GM21381 (cell line): ENCODE data around the gene EEA1.

ENCODE experiments used
- ATAC-seq: cut with Tn5 transposase; IDR thresholded peaks from one replicate; pipeline ENCODE4 v1.9.1; 2021; ENCODE audit warnings: mild to moderate bottlenecking, moderate library complexity; ENCODE audit not compliant: unreplicated experiment

The EEA1 gene

DNA sequence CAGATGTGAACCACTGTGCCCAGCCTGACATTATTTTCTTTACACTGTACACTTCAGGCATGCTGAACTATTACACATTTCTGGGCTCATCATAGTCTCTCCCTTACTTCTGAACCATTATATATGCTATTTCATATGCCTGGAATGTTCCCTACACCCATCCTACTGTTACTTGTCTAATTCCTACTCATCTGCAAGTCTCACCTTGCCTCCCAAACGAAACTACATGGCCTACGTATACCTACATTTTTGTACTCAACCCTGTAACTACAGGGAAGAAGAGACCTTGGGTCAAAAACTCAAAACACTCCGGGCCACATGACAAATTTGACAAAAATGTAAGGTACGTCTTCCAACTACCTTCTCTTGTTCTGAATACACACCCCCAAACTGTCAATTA lies 9.5 kb upstream of the EEA1 start:
- ATAC-seq: no peak

DNA sequence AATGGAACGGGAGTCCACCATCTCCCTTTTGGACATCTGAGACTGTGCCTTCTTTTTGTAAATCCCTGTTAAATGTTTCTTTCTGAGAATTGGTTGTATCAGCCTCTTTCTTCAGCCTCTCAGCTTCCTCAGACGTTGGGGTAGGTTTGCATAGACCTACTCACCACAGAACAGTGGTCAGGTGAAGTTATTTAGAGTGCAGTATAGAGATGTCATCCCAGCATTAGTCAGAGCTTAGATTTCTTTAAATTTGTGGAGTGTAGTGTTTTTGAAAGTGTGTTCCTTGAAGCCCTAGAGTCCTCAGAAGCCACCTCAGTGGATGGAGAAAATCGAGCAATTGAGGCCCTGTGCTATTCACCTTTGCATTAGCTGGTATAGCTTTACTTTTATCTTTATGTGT lies 8.9 kb upstream of the EEA1 start:
- peak; percentile 56 for ATAC-seq

DNA sequence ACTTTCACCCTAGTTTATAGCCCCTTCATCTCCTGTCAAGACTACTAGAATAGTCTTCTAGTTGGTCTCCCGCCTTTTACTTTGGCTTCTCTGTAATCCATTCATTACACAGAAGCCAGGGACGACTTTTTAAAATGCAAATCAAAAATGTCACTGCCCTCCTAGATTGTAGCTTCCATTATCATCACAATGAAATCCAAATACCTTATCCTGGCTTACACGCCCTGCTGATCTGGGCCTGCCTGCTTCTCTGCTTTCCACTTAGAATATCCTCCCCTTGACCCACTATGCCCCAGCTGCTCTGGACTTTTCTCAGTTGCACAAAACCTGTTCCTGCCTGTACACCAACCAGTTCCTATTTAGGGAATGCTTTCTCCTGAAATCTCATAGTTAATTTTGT lies 4.5 kb upstream of the EEA1 start:
- ATAC-seq: no peak

DNA sequence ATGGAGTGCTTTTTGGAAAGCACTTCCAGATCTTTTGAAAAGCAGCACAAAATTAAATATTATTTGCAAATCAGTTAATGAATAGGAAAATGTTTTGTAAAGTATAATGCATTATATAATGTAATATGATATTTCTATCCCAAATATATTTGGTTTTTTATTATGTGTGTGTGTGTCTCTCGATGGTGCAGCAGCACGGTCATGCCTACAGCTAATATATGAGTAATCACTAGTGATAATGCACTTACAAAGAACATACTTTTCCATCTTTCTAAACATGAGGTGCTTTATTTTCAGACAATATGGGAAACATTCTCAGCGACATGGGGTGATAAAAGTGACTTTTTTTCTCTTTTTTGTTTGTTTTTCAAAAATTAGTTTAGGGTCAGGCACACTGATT lies 1.3 kb upstream of the EEA1 start:
- ATAC-seq: no peak

DNA sequence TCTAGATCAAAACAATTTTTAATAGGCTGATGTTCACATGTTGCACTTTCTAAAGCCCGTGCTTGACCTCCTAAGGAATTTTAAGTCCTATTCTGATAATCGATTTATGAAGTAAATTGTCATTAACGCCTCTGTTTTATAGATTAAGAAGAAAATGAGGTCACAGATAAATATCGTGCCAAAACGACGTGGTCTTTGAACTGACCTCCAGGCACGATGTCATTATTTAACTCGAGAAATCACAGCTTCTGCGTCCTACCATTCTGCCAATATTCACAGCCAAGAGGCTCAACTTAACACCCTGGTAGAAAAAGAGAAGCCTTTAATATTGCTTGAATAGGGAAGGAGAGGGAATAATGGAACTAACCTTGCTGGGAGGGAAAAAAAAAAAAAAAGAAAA lies 888 bp upstream of the EEA1 start:
- no peak for ATAC-seq

DNA sequence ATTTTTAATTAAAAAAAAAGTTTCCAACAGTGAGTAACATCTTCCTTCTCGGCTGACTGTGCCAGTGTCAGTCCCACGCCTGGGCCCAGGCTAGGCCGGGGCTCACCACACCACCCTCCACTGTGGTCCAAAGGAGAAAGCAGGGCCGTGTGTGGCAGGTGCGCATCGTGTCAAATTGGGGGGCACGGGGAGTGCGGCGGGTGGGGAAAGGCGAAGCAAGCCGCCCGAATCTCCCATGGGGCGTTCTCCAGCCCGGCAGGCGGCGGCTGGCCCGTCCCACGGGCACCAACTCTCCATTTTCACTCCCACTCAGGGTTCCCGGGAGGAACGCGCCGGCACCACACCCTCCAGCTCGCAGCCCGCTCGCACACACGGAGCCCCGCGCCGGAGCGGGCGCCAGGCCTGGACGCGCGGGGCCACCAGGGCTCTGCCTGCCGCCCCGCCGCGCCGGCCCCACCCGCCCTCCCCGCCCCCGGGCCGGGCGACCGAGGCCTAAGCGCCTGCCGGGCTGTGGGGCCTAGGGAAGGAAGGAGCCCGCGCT lies 604 bp downstream of the EEA1 start:
- peak; percentile 2 for ATAC-seq

DNA sequence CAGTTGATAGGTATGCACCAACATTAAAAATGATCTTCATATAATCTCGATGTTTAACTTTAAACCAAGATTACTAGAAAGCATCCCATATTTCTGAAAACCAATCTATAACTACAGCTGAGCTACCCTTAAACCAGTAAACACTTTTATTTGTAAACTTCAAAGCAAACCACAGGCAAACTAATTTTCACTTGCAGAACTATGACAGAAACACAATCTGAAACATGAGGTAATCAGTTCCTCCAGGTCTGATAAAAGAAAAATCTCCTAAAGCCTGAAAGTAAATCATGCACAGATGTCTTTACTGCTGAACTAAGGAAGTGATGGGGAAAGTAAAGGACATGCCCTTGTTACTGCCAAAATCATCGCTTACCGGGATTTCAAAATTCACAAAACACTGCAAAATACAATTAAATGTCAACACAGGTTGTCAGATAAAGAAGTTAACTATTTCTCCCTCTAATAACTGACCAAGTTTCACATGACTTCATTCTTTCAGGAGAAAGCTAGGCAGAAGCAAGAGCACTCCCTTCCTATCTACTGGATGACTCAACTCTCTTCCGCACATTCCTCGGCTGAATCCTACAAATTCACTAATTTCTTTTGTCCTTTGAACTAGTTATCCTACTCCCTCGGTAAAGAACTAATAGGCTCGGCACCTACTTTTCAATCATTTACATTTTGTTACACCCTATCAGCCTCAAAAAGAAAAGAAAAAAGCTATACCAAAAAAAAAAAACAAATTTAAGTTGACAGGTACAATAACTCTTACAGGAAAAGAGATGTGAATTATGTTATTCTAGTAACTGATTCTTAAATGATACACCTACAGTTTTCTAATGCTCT lies 1.4 kb downstream of the EEA1 start:
- ATAC-seq: no peak

DNA sequence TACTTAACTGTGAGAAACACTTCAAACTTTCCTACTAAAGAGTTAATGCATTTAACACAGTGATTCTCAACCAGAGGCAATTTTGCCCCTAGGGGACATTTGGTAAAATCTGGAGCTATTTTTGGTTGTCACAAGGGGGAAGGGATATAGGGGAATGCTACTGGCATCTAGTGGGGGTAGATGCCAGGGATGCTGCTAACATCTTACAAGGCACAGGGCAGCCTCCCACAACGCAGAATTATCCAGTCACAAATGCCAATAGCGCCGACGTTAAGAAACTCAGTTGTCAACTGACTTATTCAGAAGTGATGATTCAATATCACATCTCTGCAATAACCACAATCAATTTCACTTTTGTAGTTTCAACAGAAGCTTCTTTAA lies 2.0 kb downstream of the EEA1 start:
- ATAC-seq: no peak

DNA sequence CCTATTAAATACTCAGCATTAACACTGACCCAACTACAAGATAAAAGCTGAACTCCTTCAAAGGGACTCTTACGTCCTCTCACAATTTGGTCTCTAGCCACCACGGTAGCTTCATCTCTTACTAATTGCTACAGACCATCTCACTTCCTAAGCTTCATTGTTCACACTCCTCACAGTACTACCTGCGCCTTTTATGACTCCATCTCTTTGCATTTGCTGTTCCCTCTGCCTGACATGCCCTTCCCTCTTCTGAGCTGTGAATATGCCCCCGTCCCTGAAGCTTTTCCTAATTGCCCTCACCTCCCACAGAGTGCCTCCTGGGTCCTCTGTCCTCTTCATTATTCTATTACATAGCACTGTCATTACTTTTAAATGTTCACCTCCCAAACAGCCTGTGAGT lies 2.5 kb downstream of the EEA1 start:
- no peak for ATAC-seq

DNA sequence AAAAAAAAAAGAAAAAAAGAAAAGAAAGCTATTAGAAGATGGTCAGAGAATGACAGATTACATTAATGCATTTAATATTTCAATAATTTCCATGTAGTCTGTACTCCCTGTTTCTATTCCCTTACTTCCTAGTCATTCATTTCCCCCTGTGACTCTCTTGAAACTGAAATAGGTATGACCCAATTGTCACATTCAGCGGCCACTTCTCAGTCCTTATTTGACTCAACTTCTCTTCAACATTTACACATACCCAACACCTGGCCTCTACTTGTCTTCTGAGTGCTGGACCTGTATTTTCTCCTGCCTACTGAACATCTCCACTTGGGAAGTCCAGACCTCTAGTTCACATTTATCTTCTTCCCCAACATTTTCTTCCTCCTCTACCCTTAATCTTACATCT lies 7.2 kb downstream of the EEA1 start:
- peak; percentile 88 for ATAC-seq

DNA sequence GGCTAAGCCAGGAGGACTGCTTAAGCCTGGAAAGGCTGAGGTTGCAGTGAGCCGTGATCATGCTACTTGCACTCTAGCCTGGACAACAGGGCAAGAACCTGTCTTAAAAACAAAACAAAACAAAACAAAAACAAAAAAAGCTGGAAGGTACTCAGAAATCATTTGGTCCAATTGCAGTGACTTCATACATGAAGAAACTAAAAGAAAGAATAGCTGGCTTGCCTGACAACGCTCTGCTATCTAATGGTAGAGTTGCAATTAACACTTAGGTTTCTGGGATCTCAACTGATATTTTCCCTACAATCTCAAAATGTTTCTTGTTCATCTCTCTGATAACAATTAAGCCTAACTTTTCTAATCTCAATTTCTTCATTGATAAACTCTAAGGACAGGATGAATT lies 13.7 kb downstream of the EEA1 start:
- ATAC-seq: no peak

DNA sequence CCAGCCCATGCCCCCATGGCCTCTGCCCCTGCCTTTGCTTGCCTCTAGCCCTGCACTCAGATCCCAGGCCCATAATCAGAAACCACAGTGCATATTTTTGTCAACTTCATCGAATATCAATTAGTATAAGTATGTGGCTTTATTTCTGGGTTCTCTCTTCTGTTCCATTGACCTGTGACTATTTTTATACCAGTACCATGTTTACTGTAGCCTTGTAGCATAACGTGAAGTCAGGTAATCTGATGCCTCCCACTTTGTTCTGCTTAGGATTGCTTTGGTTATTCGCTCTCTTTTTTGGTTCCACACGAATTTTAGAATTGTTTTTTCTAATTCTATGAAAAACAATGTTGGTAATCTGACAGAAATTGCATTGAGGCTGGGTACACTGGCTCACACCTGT lies 14.9 kb downstream of the EEA1 start:
- ATAC-seq: no peak

DNA sequence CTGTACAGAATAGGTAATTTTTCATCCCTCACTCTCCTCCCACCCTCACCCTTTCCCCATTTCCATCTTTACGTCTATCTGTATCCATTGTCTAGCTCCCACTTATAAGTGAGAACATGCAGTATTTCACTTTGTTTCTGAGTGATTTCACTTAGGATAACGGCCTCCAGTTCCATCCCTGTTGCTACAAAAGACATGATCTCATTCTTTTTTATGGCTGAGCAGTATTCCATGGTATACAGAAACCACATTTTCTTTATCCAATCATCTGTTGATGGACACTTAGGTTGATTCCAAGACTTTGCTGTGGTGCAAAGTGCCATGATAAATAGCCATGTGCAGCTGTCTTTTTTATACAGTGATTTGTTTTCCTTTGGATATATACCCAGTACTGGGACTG lies 16.4 kb downstream of the EEA1 start:
- no peak for ATAC-seq

DNA sequence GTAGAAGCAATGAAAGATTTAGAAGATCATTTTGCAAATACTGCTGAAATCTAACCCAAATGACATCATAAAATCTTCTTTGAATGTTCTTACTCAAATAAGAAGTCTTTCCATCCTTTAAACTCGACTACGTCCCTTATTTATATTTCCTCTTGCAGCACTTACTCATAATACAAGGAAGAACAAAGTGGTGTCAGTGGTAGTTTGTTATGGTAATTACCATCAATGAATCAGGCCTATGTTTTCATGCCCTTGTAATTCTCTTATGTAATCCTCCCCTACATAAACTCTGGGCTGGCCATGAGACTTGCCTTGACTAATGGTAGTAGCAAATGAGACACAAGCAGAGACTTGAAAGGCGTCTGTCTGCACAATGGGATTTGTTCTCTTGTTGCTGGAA lies 17.0 kb downstream of the EEA1 start:
- ATAC-seq: no peak

DNA sequence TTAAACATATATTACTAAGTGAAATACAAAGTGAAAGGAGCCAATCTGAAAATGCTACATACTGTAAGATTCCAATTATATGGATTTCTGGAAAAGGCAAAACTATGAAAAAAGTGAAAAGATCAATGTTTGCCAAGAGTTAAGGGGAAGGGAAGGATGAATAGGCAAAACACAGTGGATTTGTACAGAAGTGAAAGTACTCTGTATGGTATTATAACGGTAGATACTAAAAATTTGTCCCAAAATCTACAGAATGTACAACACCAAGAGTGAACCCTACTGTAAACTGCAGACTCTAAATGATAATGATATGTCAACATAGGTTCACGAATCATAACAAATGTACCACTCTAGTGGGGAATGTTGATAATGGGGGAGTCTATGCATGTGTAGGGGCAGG lies 17.8 kb downstream of the EEA1 start:
- no peak for ATAC-seq

DNA sequence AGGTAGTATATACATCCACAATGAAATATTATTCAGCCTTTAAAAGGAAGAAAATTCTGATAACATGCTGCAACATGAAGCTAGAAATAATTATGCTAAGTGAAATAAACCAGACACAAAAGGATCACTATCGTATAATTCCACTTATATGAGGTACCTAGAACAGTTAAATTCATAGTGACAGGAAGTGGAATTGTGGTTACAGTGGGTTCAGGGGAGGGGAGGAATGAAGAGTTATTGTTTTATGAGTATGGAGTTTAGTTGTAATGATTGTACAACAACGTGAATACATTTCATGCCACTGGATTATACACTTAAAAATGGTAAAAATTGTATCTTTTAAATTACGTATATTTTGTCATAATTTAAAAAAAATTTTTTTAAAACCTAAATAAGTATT lies 21.0 kb downstream of the EEA1 start:
- ATAC-seq: no peak

DNA sequence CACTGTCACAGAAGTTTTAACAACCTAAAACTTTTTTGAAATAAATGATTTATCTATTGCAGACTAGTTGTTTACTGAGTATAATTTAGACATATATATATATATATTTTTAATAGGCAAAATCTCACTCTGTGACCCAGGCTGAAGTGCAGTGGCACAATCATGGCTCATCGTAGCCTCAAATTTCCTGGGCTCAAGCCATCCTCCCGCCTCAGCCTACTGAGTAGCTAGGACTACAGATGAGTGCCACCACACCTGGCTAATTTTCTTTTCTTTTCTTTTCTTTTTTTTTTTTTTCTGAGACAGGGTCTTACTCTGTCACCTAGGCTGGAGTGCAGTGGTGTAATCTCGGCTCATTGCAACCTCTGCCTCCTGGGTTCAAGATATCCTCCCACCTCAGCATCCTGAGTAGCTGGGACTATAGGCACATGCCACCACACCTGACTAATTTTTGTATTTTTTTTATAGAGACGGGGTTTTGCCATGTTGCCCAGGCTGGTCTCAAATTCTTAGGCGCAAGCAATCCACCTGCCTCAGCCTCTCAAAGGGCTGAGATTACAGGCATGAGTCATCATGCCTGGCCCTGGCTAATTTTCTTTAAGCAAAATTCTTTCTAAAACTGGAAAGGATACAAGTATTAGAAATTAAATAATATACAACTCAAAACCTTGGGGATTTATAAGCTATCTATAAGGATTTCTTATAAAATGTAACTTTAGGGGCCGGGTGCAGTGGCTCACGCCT lies 23.1 kb downstream of the EEA1 start:
- no peak for ATAC-seq

DNA sequence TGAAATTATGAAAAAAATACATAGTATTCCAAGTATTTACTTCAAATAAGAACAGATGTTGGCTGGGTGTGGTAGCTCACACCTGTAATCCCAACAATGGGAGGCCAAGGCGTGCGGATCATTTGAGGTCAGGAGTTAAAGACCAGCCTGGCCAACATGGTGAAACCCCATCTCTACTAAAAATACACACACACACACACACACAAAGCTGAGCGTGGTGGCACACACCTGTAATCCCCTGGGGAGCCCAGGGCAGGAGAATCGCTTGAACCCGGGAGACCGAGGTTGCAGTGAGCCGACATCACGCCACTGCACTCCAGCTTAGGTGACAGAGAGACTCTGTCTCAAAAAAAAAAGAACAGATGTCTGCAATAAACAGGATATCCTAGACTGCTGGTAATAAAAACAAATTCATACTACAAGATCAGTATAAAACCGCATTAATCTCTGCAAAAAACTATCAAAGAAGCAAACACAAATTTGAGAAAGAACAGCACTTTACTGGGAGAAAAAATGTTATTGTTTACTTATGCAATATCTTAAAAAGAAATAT lies 23.8 kb downstream of the EEA1 start:
- no peak for ATAC-seq

DNA sequence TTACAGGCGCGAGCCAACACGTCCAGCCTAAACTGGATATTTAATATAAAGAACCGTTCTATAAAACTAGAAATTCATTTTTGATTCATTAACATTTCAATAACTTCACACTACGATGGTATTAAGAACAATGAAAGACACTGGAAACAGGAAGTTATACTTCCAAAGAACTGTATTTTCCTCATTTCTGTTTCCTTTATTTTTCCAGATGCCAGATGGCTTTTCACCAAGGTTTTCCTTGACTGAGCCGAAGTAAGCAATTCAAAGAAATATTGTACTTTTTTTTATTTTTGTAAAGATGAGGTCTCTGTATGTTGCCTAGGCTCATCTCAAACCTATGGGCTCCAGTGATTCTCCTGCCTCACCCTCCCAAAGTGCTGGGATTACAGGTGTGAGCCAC lies 28.2 kb downstream of the EEA1 start:
- no peak for ATAC-seq

DNA sequence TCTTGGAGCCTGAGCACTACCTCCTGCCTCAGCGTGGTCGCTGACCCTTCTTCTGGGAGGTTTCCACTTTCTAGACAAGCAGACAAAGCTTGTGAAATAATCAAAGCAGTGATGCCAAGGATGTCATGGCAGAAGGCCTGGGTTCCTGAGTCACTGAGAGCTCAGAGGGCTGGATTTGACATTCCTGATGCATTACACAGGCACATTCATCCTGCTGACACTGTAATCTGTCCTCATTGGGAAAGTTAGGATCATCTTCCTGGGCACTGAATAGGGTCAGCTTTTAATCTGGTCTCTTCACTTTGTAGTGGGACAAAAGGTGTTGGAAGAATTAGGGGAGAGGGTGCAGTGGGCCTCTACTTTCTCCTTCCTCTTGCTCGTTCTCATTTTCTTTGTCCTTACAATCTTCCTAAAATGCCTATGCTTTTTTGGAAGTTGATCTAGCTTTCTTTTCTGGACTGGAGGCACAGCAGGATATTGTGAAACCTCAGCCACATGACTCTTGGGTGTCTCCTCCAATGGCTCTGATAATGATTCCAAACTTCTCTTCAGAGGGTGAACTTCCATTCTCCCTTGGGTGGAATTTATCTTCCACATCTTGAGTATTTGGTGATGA lies 29.6 kb downstream of the EEA1 start:
- ATAC-seq: no peak

DNA sequence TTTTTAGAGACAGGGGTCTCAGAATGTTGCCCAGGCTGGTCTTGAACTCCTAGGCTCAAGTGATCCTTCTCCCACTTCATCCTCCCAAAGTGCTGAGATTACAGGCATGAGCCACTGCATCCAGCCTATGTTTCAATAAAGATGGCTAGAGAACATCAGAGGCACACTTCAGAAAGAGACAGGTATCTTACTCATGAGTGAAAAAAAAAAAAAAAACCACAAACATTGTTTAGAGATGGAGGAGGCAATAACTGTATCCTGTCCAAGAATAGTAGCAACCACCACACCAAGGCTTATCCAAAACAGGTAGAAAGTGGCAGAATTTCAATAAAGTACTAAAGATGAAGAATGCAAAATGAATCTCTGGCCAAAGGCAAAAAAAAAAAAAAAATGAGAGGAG lies 30.3 kb downstream of the EEA1 start:
- no peak for ATAC-seq

DNA sequence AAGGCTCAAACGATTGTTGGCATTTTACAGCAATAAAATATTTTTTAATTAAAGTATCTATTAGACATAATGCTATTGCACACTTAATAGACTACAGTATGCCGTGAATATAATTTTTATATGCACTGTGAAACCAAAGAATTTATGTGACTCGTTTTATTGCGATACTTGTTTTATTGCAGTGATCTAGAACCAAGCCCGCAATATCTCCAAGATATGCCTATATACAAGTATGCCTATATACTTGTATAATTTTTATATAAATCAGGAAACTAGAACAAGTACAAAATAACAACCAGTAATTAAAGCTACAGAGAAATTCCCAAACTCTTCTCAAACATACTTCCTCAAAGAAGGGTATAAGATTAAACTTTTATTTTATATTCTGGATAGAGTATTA lies 31.3 kb downstream of the EEA1 start:
- ATAC-seq: no peak
